GM06990 (cell line): ENCODE data around the gene YKT6.

ENCODE experiments used
- DNase-seq: peaks from one replicate; pipeline ENCODE4 v3.0.0-alpha.2; 2011; ENCODE audit not compliant: insufficient read length; ENCODE audit errors: extremely low read depth
- H3K27me3 ChIP-seq: replicated peaks from 2 replicates; pipeline ENCODE4 v1.6.0; 2011; ENCODE audit warnings: low read length; ENCODE audit not compliant: control insufficient read depth, insufficient read depth
- H3K36me3 ChIP-seq: 2 replicates; pipeline ENCODE4 v1.5.1; 2011; ENCODE audit warnings: low read length; ENCODE audit not compliant: control insufficient read depth, insufficient read depth
- H3K4me3 ChIP-seq: replicated peaks from 2 replicates; pipeline ENCODE4 v1.5.1; 2011; ENCODE audit warnings: low read depth, mild to moderate bottlenecking, control low read depth, low read length
- CTCF ChIP-seq: IDR thresholded peaks from 2 replicates; pipeline ENCODE4 v1.5.1; 2011; ENCODE audit warnings: low read length, control low read depth, mild to moderate bottlenecking, inconsistent platforms; ENCODE audit not compliant: insufficient read depth, poor library complexity, severe bottlenecking

Gene YKT6

GRCh38 chr7:44200699-44201461 lies at the start of gene YKT6:
Gene YKT6, plus strand, starts transcription at chr7:44200978. Its CDS starts 158 bp downstream, at chr7:44201136.
- no peaks in the 10 kb centered on the region for H3K27me3 ChIP-seq
- peaks cover 6% of the 10 kb centered on the region for H3K36me3 ChIP-seq
- peak; percentile 24 for TF ChIP-seq CTCF
- peak within 1 kb of the TSS; percentile 98 for H3K4me3 ChIP-seq
- DNase-seq: peak; percentile 94

- Histone ChIP-seq H3K27me3 (no peaks in the 10 kb centered on the region), H3K36me3 (no peaks in the 10 kb centered on the region), H3K4me3 (no peak overlapping the region)
- DNase-seq: no peak
- TF ChIP-seq CTCF: no peak
Measured at GRCh38 chr7:44151956-44152355, 48.8 kb upstream of the YKT6 start.

- Histone ChIP-seq H3K27me3 (no peaks in the 10 kb centered on the region), H3K36me3 (no peaks in the 10 kb centered on the region), H3K4me3 (no peak overlapping the region)
- no peak for DNase-seq
- no peak for TF ChIP-seq CTCF
Measured at GRCh38 chr7:44152971-44153947, 47.5 kb upstream of the YKT6 start.

GRCh38 chr7:44153948-44154335 lies 46.8 kb upstream of the YKT6 start:
- Histone ChIP-seq H3K4me3 (no peak overlapping the region), H3K36me3 (no peaks in the 10 kb centered on the region), H3K27me3 (no peaks in the 10 kb centered on the region)
- DNase-seq: no peak
- no peak for TF ChIP-seq CTCF

GRCh38 chr7:44154703-44155102 lies 46.1 kb upstream of the YKT6 start:
- DNase-seq: no peak
- TF ChIP-seq CTCF: no peak
- no peaks in the 10 kb centered on the region for H3K36me3 ChIP-seq
- H3K4me3 ChIP-seq: no peak overlapping the region
- H3K27me3 ChIP-seq: no peaks in the 10 kb centered on the region
